IMR-90 (cell line): ENCODE measurements around the gene SHROOM4.

ENCODE experiments used
- CHD1 ChIP-seq: IDR thresholded peaks from 2 replicates; pipeline ENCODE4 v1.6.1; 2012; ENCODE audit warnings: low read depth, low read length, improper control_type of control experiment
- CTCF ChIP-seq: conservative IDR thresholded peaks from 2 replicates; pipeline ENCODE4 v1.5.1; 2012; ENCODE audit warnings: mild to moderate bottlenecking, low read depth, low read length, improper control_type of control experiment
- FOS ChIP-seq: fragments of 150-350 bp; IDR thresholded peaks from 2 replicates; pipeline ENCODE4 v1.6.1; 2016; ENCODE audit warnings: low read depth, low read length
- MAFK ChIP-seq: IDR thresholded peaks from 2 replicates; pipeline ENCODE4 v1.6.1; 2012; ENCODE audit warnings: low read depth, low read length, improper control_type of control experiment
- MXI1 ChIP-seq: IDR thresholded peaks from 2 replicates; pipeline ENCODE4 v1.6.1; 2012; ENCODE audit warnings: low read depth, mild to moderate bottlenecking, low read length, moderate library complexity, borderline replicate concordance
- POLR2A ChIP-seq: IDR thresholded peaks from 2 replicates; pipeline ENCODE4 v1.6.1; 2012; ENCODE audit warnings: mild to moderate bottlenecking, low read depth, low read length
- RFX5 ChIP-seq: IDR thresholded peaks from 2 replicates; pipeline ENCODE4 v1.8.0; 2012; ENCODE audit warnings: low read depth, mild to moderate bottlenecking, low read length, moderate library complexity
- SMC3 ChIP-seq: fragments of 150-350 bp; IDR thresholded peaks from 2 replicates; pipeline ENCODE4 v1.6.1; 2016; ENCODE audit warnings: low read depth, mild to moderate bottlenecking, antibody characterized with exemption, low read length, moderate library complexity

- TF ChIP-seq MAFK = no peak
- TF ChIP-seq POLR2A = no peak
- TF ChIP-seq SMC3 = no peak
- no peak for TF ChIP-seq CTCF
- no peak for TF ChIP-seq CHD1
- TF ChIP-seq RFX5 = no peak
- no peak for TF ChIP-seq MXI1
- TF ChIP-seq FOS = no peak
These were observed 198.3 kb downstream of the SHROOM4 start for GRCh38 chrX:50615570-50616158.
